HG03460 (cell line): ENCODE results near the gene PCDHA6.
"Not testable (repeated sequence)": the region's sequence is repeated elsewhere in the genome, so short reads cannot be mapped to it uniquely, and the experiment has no call there.

ENCODE experiments used
- ATAC-seq: cut with Tn5 transposase; IDR thresholded peaks from one replicate; pipeline ENCODE4 v1.9.1; 2021; ENCODE audit not compliant: unreplicated experiment

The PCDHA6 gene

GRCh38 chr5:140821375-140822280 lies 6.1 kb upstream of the PCDHA6 start, which contains the start of gene PCDHA5:
TSS of gene PCDHA5 (plus strand) at chr5:140821613.
- no peak for ATAC-seq

DNA sequence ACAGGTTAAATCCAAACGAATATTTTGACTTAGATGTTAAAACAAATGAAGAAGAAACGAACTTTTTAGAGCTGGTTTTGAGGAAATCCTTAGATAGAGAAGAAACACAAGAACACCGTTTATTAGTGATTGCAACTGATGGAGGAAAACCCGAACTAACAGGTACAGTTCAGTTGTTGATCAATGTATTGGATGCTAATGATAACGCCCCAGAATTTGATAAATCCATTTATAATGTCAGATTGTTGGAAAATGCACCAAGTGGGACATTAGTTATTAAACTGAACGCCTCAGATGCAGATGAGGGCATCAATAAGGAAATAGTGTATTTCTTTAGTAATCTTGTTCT lies 5.5 kb upstream of the PCDHA6 start:
- ATAC-seq = no peak

GRCh38 chr5:140822969-140823368 lies 4.8 kb upstream of the PCDHA6 start:
- ATAC-seq = not testable (repeated sequence)

GRCh38 chr5:140823475-140823874 lies 4.3 kb upstream of the PCDHA6 start:
- ATAC-seq = no peak

- ATAC-seq = no peak
Observed at GRCh38 chr5:140828362-140828737, 590 bp downstream of the PCDHA6 start.

GRCh38 chr5:140829511-140830501 lies 2.0 kb downstream of the PCDHA6 start:
- ATAC-seq = not testable (repeated sequence)

DNA sequence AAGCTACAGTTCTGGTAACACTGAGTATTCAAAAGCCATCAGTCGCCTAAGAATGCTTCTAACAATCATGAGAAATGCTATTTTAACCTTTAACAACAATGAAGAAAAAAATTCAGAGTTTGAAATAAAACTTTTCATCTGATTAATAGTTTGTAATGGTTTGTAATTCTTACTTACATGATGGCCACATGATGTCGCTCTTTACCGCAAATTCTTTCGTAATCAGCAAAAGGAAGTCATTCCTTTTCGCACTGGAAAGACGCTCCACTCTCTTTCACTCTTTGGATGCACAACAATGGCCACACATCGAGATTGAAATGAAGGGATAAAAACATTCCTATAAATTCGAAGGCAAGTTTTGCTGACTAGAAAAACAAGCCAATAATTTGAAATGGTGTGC lies 6.2 kb downstream of the PCDHA6 start, which contains the start of gene PCDHA7:
PCDHA7 (plus strand) TSS at position 277 of the 400 bp plus-strand sequence; CDS start at position 392, 115 bp downstream.
- no peak for ATAC-seq

GRCh38 chr5:140834439-140835008 lies 6.8 kb downstream of the PCDHA6 start:
- not testable (repeated sequence) for ATAC-seq

- ATAC-seq = no peak
Observed at GRCh38 chr5:140835622-140836510, 8.1 kb downstream of the PCDHA6 start.

- ATAC-seq = no peak
Observed at GRCh38 chr5:140840978-140841962, 13.5 kb downstream of the PCDHA6 start, which contains the start of gene PCDHA8. TSS of gene PCDHA8 (plus strand) at chr5:140841187. CDS start at chr5:140841322, 135 bp downstream.

DNA sequence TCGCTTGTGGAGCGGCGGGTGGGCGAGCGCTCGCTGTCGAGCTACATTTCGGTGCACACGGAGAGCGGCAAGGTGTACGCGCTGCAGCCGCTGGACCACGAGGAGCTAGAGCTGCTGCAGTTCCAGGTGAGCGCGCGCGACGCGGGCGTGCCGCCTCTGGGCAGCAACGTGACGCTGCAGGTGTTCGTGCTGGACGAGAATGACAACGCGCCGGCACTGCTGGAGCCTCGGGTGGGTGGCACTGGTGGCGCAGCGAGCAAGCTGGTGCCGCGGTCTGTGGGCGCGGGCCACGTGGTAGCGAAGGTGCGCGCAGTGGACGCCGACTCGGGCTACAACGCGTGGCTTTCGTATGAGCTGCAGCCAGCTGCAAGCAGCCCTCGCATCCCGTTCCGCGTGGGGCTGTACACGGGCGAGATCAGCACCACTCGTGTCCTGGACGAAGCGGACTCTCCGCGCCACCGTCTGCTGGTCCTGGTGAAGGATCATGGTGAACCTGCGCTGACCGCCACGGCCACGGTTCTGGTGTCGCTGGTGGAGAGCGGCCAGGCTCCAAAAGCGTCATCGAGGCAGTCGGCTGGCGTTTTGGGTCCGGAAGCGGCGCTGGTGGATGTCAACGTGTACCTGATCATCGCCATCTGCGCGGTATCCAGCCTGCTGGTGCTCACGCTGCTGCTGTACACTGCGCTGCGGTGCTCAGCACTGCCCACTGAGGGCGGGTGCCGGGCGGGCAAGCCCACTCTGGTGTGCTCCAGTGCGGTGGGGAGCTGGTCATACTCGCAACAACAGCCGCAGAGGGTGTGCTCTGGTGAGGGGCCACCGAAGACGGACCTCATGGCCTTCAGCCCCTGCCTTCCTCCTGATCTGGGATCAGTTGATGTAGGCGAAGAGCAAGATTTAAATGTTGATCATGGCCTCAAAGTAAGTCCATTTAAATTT lies 15.3 kb downstream of the PCDHA6 start:
- no peak for ATAC-seq

- ATAC-seq = not testable (repeated sequence)
Observed at GRCh38 chr5:140848139-140849102, 20.7 kb downstream of the PCDHA6 start, which contains the start of gene PCDHA9. TSS of gene PCDHA9 (plus strand) at chr5:140848382. CDS start at chr5:140848496, 114 bp downstream.

- ATAC-seq = not testable (repeated sequence)
Observed at GRCh38 chr5:140849831-140850634, 22.3 kb downstream of the PCDHA6 start.

GRCh38 chr5:140855772-140856674 lies 28.3 kb downstream of the PCDHA6 start, which contains the start of gene PCDHA10:
TSS of gene PCDHA10 (plus strand) at chr5:140855897. CDS start at chr5:140856049, 152 bp downstream.
- ATAC-seq = no peak
